CD4-positive, alpha-beta T cell treated with Interleukin-12 subunit alpha and Interleukin-12 subunit beta, for 1 hour (primary cell): ENCODE measurements around the gene CISD3.

Experiments
- DNase-seq: peaks from one replicate; pipeline ENCODE4 v3.0.0-alpha.2; 2020

CISD3 gene

GRCh38 chr17:38746004-38746848 lies 16.1 kb downstream of the CISD3 start:
- no peak for DNase-seq

GRCh38 chr17:38746849-38747462 lies 16.8 kb downstream of the CISD3 start:
- no peak for DNase-seq

- DNase-seq, result no peak
Observed at GRCh38 chr17:38747463-38748148, 17.5 kb downstream of the CISD3 start.

GRCh38 chr17:38748149-38748891 lies 18.2 kb downstream of the CISD3 start, which contains the start of gene PCGF2:
TSS of gene PCGF2 (minus strand) at chr17:38748336. CDS start at chr17:38740402, 7,934 bp downstream.
- no peak for DNase-seq

- no peak for DNase-seq
Observed at GRCh38 chr17:38748892-38749222, 18.7 kb downstream of the CISD3 start.

GRCh38 chr17:38749223-38750043 lies 19.3 kb downstream of the CISD3 start:
- DNase-seq, result no peak

- DNase-seq, result no peak
Observed at GRCh38 chr17:38750044-38750311, 19.8 kb downstream of the CISD3 start.

GRCh38 chr17:38750312-38751121 lies 20.4 kb downstream of the CISD3 start:
- no peak for DNase-seq

GRCh38 chr17:38751144-38751807 lies 21.1 kb downstream of the CISD3 start:
- DNase-seq, result no peak

- peak; percentile 83 for DNase-seq
Observed at GRCh38 chr17:38751808-38752307, 21.7 kb downstream of the CISD3 start.

GRCh38 chr17:38752308-38753070 lies 22.3 kb downstream of the CISD3 start, which contains the start of gene PSMB3:
TSS of gene PSMB3 (plus strand) at chr17:38752741. CDS start at chr17:38752827, 86 bp downstream.
- peak; percentile 99 for DNase-seq

GRCh38 chr17:38753071-38753506 lies 22.9 kb downstream of the CISD3 start:
- DNase-seq, result no peak

GRCh38 chr17:38761612-38762011 lies 31.5 kb downstream of the CISD3 start:
- DNase-seq, result no peak

- DNase-seq, result no peak
Observed at GRCh38 chr17:38762231-38762630, 32.1 kb downstream of the CISD3 start.

GRCh38 chr17:38766341-38766740 lies 36.2 kb downstream of the CISD3 start:
- DNase-seq, result no peak

GRCh38 chr17:38768417-38768816 lies 38.3 kb downstream of the CISD3 start:
- no peak for DNase-seq

GRCh38 chr17:38773258-38773657 lies 43.1 kb downstream of the CISD3 start:
- DNase-seq, result no peak

GRCh38 chr17:38777641-38778250 lies 47.6 kb downstream of the CISD3 start:
- DNase-seq, result no peak
